NCI-H748 (cell line): ENCODE data around the gene MAGI1.

Experiments
- DNase-seq: peaks from one replicate; lab custom pipeline; 2025; ENCODE audit not compliant: unreplicated experiment; lab: John Stamatoyannopoulos, UW

Gene MAGI1

GRCh38 chr3:65600888-65601287, 437.8 kb downstream of the MAGI1 start:
- no peak for DNase-seq

- DNase-seq: peak; percentile 33
Observed at GRCh38 chr3:65597952-65598413, 440.7 kb downstream of the MAGI1 start.

- peak; percentile 84 for DNase-seq
Observed at GRCh38 chr3:65597226-65597951, 441.3 kb downstream of the MAGI1 start.

GRCh38 chr3:65596571-65597225, 442.0 kb downstream of the MAGI1 start:
- DNase-seq: peak; percentile 80

GRCh38 chr3:65596029-65596300, 442.8 kb downstream of the MAGI1 start:
- no peak for DNase-seq

DNA sequence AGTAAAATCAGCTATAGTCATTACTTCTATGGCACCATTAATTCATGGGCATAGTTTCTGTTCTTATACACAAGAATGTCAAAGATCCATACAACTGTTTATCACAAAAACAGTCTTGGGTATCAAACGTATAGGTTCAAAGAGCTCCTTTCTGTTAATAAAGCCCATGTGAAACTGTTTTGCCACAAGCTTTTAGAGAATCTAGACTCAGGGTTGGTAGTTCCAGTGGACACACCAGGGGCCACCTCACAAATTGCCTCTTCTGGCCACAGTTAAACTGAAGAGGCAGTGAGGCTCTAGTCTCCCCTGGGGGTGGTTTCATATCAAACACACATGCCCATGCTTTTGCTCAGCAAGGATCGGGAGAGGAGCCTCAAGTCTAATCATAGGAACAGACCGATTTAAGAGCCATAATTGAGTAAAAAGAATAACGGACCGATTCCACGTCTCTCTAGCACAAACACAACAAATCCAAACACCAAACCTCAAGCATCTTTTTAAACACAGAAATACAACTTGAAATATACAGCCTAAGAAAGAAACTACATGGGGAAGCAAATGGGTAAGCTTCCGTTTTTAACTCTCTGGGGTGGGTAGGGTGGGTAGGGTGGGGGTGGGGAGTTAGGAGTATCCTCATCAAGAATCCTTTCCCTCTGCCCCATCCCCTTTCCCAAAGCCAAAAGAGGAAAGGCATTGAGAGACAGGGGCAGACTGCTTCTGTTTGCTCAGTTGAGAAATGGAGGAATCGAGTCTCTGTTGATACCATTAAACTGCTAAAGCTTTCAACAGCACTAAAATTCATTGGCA, 443.3 kb downstream of the MAGI1 start:
- DNase-seq: peak; percentile 42

DNA sequence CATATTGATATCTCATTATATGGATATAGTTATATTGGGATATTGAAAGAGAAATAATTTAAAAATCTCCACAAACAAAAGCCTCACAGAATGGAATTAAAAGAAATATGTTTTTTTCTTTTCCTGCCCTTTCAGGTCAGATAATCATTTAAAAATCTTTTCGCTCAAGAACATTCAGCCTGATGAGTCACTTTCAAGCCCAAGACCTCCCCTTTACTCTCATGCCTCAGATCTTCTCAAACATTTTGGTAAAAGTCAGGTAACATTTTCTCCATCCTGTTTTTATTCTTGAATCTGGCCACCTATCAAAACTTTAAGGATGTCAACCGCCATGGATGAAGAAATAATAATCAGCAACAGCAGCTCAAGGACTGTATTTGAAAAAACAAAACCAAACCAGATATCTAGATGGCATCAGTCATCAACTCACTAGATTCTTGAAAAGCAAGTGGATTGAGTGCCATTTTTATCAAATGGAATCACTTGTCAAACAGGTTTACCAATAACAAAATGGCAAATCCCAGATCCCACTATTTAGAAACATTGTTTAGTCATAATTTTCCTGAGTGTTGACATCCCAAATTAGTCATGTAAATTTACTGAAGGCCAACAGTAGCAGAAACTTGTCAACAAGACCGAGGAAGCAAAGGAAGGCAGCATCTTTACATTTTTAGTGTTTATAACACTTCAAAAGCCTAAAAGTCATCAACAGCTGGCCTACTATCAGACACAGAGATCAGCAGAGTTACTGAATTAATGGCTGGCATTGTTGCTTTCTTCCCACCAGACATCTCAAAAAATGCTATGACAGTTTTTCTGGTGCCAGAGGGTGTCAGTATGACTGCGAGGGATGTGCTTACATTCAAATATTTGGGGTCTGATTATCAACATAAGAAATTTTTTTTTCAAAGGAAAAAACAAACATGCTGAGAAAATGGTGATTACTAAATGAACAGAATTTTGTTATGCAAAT, 444.7 kb downstream of the MAGI1 start:
- DNase-seq: peak; percentile 2

DNA sequence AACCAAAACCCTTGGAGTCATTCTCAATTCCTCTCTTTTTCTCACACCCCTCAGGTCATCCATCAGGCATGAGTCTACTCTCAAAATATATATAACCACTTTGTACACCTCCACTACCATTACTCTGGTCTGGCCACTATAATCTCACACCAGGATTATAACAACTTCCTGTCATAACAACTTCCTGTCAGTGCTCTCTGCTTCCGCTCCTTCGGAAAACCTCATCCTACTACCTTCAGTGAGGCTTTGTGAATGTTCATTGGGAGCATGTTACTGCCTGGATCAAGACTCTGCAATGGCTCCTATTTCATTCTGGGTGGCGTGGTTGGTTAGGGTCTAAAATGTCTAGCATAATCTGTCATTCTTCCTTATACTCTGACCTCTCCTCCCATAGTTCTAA, 447.4 kb downstream of the MAGI1 start:
- DNase-seq: no peak

DNA sequence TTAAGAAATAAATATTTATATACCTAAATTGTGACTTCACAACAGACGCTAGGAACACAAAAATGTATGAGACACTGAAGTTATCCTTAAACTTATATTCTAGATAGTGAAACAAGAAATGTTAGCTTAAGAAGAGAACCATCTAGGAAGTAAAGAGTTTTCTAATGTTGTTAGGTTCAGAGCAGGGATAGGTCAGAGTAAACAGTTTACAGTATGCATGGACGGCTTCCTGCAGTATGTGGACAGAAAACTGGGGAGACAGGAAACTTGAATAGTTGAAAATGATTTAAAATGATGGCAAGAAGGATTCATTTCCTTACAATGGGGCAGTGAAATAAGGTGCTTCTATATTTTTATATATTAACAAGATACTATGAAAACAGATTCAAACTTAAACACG, 449.8 kb downstream of the MAGI1 start:
- no peak for DNase-seq

DNA sequence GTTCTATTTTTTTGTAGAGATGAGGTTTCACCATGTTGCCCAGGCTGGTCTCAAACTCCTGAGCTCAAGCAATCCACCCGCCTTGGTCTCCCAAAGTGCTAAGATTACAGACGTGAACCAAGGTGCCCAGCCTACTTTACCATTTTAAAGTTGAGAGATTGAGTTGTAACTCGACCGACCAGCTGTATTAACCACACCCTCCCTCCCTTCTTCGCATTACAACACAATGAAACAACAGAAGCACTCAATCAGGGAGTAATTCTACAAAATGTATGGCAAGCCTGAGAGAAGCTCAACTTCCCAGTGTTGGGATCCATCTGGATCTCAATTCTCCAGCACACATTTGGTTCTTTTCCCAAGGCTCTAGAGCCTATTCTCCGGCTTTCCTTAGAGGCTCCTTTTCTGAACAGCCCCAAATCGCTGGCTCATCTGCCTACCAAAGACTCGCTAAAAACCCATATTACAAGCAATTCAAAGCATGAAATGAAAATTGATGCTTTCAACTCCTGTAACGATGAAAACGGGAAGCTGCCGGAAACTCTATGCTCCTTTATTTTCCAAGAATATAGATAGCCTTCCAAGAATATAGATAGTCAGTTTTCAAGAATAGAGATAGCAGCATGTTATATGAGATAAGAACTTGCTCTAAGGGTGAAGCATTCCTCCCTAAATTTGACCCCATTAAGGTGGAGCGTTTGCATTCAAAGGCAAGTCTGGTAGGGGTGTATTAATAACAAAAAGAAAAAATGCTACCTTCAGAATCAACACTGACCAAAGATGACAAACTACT, 450.9 kb downstream of the MAGI1 start:
- DNase-seq: no peak

DNA sequence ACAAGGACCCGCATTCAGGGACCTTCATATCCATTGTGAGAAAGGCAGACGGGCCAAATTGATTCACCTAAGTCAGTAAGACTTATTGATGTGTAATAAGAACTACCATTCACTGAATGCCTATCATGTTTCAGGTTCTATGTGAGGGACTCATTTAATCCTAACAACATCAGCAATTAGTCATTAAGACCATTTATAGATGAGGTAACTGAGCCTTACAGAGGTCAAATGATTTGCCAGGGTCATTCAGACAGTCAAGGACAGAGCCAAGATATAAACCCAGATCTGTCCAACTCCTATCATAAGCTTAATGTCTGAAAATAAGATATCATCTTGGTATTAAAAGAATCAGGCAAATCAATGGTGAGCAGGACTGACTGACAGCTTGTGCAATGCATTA, 453.8 kb downstream of the MAGI1 start:
- no peak for DNase-seq

DNA sequence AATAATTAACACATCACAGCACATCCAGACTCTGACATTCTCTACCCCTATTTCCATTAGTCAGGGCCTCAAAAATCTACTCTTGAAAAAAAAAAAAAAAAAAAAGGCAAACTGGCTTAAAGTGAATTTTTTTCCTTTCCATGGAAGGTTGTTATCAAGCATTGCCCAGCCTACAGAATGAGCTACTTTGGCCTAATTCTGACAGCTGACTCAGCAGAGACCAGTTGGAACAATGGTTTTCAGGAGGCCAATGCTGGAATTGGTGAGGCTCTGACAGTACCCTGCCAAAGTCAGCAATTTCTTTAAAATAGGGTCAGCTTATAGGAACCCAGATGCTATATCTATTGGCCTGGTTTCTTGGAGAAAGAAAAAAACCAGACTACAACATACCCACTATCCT, 454.7 kb downstream of the MAGI1 start:
- DNase-seq: no peak

GRCh38 chr3:65583188-65583587, 455.5 kb downstream of the MAGI1 start:
- DNase-seq: no peak

GRCh38 chr3:65582012-65582717, 456.6 kb downstream of the MAGI1 start:
- no peak for DNase-seq

DNA sequence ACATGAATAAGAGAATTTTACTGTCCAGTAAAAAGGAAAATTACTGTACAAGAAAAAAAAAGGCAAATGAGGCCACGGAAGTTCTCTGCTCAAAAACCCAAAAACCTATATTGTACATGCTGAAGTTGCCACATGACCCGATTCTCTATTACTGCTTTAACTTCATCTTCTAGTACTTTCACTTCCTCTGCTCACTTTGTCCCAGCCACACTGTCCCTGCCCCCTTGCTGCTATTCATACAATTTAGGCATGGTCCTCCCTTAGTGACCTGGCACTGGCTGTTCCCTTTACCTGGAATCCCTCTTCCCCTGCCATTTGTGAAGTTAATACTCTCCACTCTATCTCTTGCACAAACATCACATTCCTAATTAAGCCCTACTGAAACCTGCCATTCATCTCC, 457.4 kb downstream of the MAGI1 start:
- DNase-seq: no peak

- no peak for DNase-seq
Observed at GRCh38 chr3:65578861-65579260, 459.9 kb downstream of the MAGI1 start.

DNA sequence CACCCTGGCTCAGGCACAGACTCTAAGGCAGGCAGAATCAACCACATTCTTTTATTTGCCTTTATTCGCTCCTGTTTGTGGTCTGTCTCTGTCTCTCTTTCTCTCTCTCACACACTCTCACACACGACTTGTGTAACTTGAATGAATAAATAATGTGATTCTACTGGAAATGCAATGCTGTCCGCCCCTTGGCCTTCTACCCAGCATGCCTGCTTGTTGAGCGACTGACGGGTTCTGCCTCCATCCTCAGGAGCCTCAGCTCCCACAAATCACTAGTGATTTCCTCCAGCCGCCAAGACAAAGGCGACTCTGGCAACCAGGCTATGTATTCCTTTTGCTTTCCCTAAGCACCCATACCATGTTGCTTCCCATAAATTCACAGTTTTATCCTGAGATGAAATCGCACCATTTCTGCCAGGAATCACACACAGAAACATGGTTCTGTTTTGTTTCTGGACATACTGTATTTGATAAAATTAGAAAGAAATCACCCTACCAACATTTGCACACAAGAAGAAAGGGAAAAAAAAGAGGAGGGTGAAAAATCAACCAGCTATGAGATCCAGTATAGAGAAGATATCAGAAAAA, 460.8 kb downstream of the MAGI1 start:
- no peak for DNase-seq

- DNase-seq: no peak
Observed at GRCh38 chr3:65576966-65577365, 461.8 kb downstream of the MAGI1 start.

DNA sequence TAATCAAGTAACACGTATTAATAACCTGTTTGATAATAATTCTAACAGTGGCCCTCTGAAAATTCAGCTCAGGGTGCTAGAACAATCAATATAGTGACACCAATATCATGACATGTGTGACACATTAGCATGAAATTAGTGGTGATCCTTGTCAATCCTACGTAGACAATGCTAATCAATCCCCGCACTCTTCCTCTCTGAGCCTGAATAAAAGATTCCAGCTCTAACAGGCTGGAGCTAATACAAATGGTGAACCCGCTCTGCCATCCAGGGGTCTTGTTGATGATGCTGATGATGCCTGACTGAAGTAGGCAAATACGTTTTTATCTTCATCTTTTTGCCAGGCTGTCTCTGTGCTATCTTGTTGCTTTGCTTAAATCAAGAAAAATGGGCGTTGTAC, 462.5 kb downstream of the MAGI1 start:
- no peak for DNase-seq
